Right lobe of liver (tissue), 6 donors: ENCODE data around the gene IGFBPL1. TPM values are rescaled to one million over a fixed set of nuclear protein-coding genes. Genes with fewer than 3 reads are reported as not detected.
A peak's percentile ranks its signal among the peaks of the same experiment; 100 is the strongest.

Source experiments
- ATAC-seq, 4 donors: fragments of 200-7000 bp; cut with Tn5 transposase; one replicate each; pipeline ENCODE4 v1.9.1; 2020; ENCODE audit warnings: mild to moderate bottlenecking in 4 of 4, moderate library complexity in 4 of 4
- DNase-seq, 3 donors: peaks; one replicate each; pipeline ENCODE4 v3.0.0-alpha.2; 2020
- H3K27ac ChIP-seq, 3 donors: fragments of 200-600 bp; one replicate each; pipeline ENCODE4 v1.8.0; 2022
- H3K27me3 ChIP-seq, 2 donors: fragments of 200-600 bp; one replicate each; pipeline ENCODE4 v1.8.0; 2022
- H3K36me3 ChIP-seq, 4 donors: fragments of 200-600 bp; sonication (generic) in 1 of 4; one replicate each; pipeline versions ENCODE4 v1.5.1 to v1.8.0; 2017 to 2022; ENCODE audit warnings: control low read depth in 1 of 4
- H3K4me1 ChIP-seq, 4 donors: fragments of 200-600 bp; sonication (generic) in 1 of 4; one replicate each; pipeline versions ENCODE4 v1.5.1 to v1.8.0; 2017 to 2022; ENCODE audit warnings: control low read depth in 1 of 4
- H3K4me3 ChIP-seq, 3 donors: fragments of 200-600 bp; one replicate each; pipeline ENCODE4 v1.8.0; 2022
- H3K9me3 ChIP-seq, 4 donors: fragments of 200-600 bp; sonication (generic) in 1 of 4; one replicate each; pipeline versions ENCODE4 v1.5.1 to v1.8.0; 2017 to 2022; ENCODE audit warnings: control low read depth in 1 of 4
- POLR2A ChIP-seq: fragments of 450-650 bp; IDR thresholded peaks from one replicate; pipeline ENCODE4 v1.6.1; 2017; ENCODE audit warnings: antibody characterized with exemption, mild to moderate bottlenecking
- WGBS: methylation state at CpG from one replicate; pipeline ENCODE4 v1.1.6; 2018; ENCODE audit warnings: low coverage, low lambda C conversion rate; ENCODE audit not compliant: insufficient coverage; ENCODE audit errors: missing lambda C conversion rate; 5-methylcytosine and 5-hydroxymethylcytosine counted together
- intact Hi-C, 2 donors: fragments of 100-400 bp; cut with DNase I; formaldehyde crosslinking; loops; one replicate each; pipeline versions ENCODE4 v1.11.2 to v1.14.1; 2022
- total RNA-seq, 6 experiments: library from RNA; depleted of rRNA in 2 of 6; stranded (reverse); fragments of >200 nt in 2 of 6; fragmentation: NEBNext Ultra II Directional in 3 of 6; extraction: Animal tissue kit (Norgen Biotek cat#: 25700) in 3 of 6; gene quantifications; one replicate each; pipeline versions ENCODE4 v1.1.0 to v1.2.4, GENCODE V29; 2016 to 2023
- TF ChIP-seq, protein P1 (sequence below), 4 donors: fragments of 200-600 bp in 3 of 4; fragments of 450-650 bp in 1 of 4; IDR thresholded peaks; one replicate each; pipeline versions ENCODE4 v1.5.1 to v1.8.0; 2016 to 2022; ENCODE audit warnings: antibody characterized with exemption in 4 of 4, mild to moderate bottlenecking in 2 of 4
- donor health status: DM: no; HTN: yes; CAD: no.
- donor health status: DM: no; HTN: no; CAD: no.
- donor health status: DM: no; HTN: no; CAD: no.
- donor health status: DM: no; HTN: yes; CAD: no.
- donor health status: DM: no; HTN: yes; CAD: no.

The IGFBPL1 gene
- total RNA-seq, 6 experiments from 2014 or later: 0.20 to 2.7 (median 0.44) TPM; not detected in 1

DNA sequence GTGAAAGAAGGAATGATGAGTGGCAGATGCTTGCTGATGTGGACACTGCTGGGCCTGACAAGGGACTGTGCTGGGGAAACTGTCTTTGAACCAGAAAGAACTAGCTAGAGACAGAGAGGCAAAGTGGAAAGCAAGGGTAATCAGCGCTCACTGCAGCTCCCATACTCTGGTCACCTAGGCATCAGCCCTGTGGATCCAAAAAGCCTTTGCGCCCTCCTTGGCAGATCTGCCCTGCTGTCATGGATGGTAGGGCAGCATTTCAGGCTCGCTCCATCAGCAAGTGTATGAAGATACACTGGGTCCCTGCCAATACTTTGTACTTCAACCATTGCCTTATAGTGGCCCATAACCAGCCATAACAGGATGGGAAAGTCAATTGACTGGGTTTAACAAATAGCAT, 38.4 kb downstream of the IGFBPL1 start:
- peak in 3 of 4 donors; percentile 0 to 9 (median 1) for ATAC-seq
- Histone ChIP-seq H3K4me3 (no peak overlapping the region), H3K36me3 (no peaks in the 10 kb centered on the region), H3K27me3 (no peaks in the 10 kb centered on the region), H3K9me3 (peaks cover 0 to 5% (median 0%) of the 10 kb centered on the region in 4 donors), H3K27ac (peak overlapping the region; percentile 48 to 79 (median 64)), H3K4me1 (peaks cover 0 to 67% (median 45%) of the 10 kb centered on the region in 4 donors)
- intact Hi-C loops: no loop called here
- no peak for TF ChIP-seq POLR2A
- TF ChIP-seq, protein P1, sequence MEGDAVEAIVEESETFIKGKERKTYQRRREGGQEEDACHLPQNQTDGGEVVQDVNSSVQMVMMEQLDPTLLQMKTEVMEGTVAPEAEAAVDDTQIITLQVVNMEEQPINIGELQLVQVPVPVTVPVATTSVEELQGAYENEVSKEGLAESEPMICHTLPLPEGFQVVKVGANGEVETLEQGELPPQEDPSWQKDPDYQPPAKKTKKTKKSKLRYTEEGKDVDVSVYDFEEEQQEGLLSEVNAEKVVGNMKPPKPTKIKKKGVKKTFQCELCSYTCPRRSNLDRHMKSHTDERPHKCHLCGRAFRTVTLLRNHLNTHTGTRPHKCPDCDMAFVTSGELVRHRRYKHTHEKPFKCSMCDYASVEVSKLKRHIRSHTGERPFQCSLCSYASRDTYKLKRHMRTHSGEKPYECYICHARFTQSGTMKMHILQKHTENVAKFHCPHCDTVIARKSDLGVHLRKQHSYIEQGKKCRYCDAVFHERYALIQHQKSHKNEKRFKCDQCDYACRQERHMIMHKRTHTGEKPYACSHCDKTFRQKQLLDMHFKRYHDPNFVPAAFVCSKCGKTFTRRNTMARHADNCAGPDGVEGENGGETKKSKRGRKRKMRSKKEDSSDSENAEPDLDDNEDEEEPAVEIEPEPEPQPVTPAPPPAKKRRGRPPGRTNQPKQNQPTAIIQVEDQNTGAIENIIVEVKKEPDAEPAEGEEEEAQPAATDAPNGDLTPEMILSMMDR (IDR thresholded peaks at IDR 0.05): no peak
- WGBS: 80% methylated on average over 3 of the region's 3 CpGs
- DNase-seq: peak in 1 of 3 donors; percentile 55

DNA sequence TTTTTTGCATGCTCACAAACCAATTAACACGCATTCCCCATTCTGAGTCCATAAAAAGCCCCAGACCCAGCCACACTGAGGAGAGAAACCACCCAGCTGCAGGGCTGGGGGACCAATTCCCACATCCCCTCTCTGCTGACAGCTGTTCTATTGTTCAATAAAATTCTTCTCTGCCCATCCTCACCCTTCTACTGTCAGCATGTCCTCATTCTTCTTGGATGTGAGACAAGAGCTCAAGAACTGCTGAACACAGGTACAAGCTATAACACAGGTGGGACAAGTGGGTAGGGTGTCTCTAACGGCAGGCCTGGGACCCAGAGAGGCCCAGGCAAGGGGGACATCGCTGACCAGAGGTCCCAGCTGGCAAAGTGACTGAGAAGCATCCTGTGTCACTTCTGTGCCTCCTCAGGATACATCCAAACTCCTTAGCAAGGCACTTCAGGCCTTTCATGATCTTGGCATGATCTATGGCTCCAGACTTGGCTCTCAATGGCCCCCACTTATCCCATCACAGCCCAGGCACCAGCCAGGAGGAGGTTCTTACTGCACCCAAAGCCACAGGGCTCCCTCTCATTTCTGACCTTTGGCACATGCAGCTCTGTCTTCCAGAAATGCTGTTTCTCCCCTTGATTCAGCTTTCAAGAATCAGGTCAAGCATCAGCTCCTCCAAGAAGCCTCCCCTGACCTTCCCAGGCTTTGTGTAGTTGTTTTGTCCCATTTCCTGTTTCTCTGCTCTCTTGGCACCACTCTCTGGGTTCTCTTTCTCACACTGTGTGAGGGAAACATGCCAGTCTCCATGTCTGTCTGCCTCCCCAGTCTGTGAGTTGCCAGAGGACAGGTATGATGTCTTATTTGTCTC, 39.0 kb downstream of the IGFBPL1 start:
- Histone ChIP-seq H3K4me1 (peaks cover 0 to 67% (median 45%) of the 10 kb centered on the region in 4 donors), H3K27ac (peak overlapping the region in 2 of 3 donors; percentile 48 to 79), H3K27me3 (no peaks in the 10 kb centered on the region), H3K4me3 (no peak overlapping the region), H3K9me3 (peaks cover 0 to 5% (median 0%) of the 10 kb centered on the region in 4 donors), H3K36me3 (no peaks in the 10 kb centered on the region)
- TF ChIP-seq POLR2A: no peak
- TF ChIP-seq, protein P1 (IDR thresholded peaks at IDR 0.05): no peak
- intact Hi-C loops: no loop called here
- ATAC-seq (no peak), DNase-seq (no peak)
- 67% methylated on average over 3 of the region's 3 CpGs for WGBS

DNA sequence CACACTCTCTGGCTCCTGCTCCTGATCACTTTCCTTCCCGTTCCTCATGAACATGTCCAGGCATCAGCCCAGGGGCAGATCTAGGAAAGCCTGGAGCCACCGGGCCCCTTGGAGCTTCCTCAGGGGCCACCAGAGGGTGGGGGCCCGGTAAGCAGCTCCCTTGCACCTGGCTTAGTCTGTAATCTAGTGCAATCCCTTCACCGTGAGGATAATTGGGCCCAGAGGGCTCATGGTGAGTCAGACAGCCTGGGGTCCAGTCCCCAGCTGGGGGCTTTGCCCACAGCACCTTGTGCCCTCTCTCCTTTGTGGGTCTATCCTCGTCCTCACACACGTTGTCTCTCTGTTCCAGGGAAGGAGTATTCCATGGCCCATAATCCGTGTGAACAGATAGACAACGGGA, 42.1 kb downstream of the IGFBPL1 start:
- TF ChIP-seq, protein P1 (IDR thresholded peaks at IDR 0.05): no peak
- TF ChIP-seq POLR2A: no peak
- intact Hi-C loops: no loop called here
- Histone ChIP-seq H3K4me1 (peaks cover 0 to 38% (median 24%) of the 10 kb centered on the region in 4 donors), H3K27ac (peak overlapping the region in 2 of 3 donors; percentile 68 to 87), H3K9me3 (peaks cover 0 to 5% (median 0%) of the 10 kb centered on the region in 4 donors), H3K27me3 (no peaks in the 10 kb centered on the region), H3K36me3 (no peaks in the 10 kb centered on the region), H3K4me3 (no peak overlapping the region)
- 80% methylated on average over 1 of the region's 8 CpGs for WGBS
- peak in 1 of 3 donors; percentile 44 for DNase-seq
- ATAC-seq: no peak

DNA sequence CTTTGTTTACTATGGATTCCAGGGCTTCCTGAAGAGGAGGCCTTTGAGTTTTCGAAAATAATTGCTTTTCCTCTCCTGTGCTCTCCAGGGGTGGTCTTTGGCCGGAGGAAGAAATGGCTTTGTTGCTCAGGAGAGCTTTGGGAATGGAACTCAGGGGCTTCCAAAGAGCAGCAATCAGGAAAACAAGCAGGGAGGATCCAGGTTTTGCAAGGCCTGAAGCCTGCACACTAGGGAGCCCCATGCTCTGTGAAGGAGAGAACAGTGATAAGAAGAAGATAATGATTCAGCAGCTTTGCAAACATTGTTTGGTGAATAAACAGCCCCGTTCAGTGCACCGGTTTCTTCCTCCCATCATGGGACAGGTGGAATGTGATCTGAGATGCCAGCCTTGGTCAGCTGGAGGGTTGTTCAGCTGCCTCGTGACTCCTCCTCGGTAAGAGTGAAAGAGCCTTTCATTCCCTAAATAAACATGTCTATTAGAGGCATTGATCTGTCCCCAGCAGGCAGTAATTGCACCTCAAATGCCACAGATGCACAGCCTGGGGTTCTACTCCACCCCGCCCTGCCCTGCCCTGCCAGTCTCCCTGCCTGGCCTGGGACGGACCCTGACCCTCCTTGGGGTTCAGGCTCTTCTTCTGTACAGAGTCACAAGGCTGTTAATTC, 43.3 kb downstream of the IGFBPL1 start:
- WGBS: 27% methylated on average over 7 of the region's 8 CpGs
- TF ChIP-seq, protein P1 (IDR thresholded peaks at IDR 0.05): no peak
- no peak for TF ChIP-seq POLR2A
- Histone ChIP-seq H3K36me3 (no peaks in the 10 kb centered on the region), H3K27ac (peak overlapping the region; percentile 15 to 87 (median 77)), H3K4me1 (peaks cover 0 to 31% (median 15%) of the 10 kb centered on the region in 4 donors), H3K9me3 (peaks cover 0 to 5% (median 0%) of the 10 kb centered on the region in 4 donors), H3K4me3 (no peak overlapping the region), H3K27me3 (no peaks in the 10 kb centered on the region)
- ATAC-seq (peak; percentile 86 to 90 (median 88)), DNase-seq (peak in 2 of 3 donors; percentile 68 to 83)
- intact Hi-C loops: no loop called here
